Type B pancreatic cell (in vitro differentiated cells): Measurements from ENCODE around the gene DOHH. TPM values are rescaled to one million over a fixed set of nuclear protein-coding genes. Genes with fewer than 3 reads are reported as not detected.

Source experiments
- DNase-seq: peaks from one replicate; pipeline ENCODE4 v3.0.0; 2021; ENCODE audit warnings: mixed read lengths; ENCODE audit not compliant: unreplicated experiment; ENCODE audit errors: extremely low spot score
- H3K27ac Mint-ChIP-seq: 2 replicates; pipeline ENCODE4 v1.8.0; 2021; ENCODE audit warnings: mild to moderate bottlenecking, mixed read lengths
- H3K27me3 Mint-ChIP-seq: 2 replicates; pipeline ENCODE4 v1.8.0; 2021; ENCODE audit warnings: mixed read lengths
- H3K36me3 Mint-ChIP-seq: 2 replicates; pipeline ENCODE4 v1.8.0; 2021; ENCODE audit warnings: mixed read lengths
- H3K4me1 Mint-ChIP-seq: one replicate; pipeline ENCODE4 v1.8.0; 2021; ENCODE audit warnings: mixed read lengths; ENCODE audit not compliant: unreplicated experiment
- H3K4me3 Mint-ChIP-seq: 2 replicates; pipeline ENCODE4 v1.8.0; 2021; ENCODE audit warnings: mild to moderate bottlenecking, mixed read lengths
- H3K9me3 Mint-ChIP-seq: 2 replicates; pipeline ENCODE4 v1.8.0; 2021; ENCODE audit warnings: mixed read lengths
- total RNA-seq: library from RNA; stranded (reverse); gene quantifications from 2 replicates; pipeline ENCODE4 v1.2.1, GENCODE V29; 2021; ENCODE audit warnings: low replicate concordance
- TF ChIP-seq, protein P1 (sequence below): fragments of 200-600 bp; sonication (generic); conservative IDR thresholded peaks from 2 replicates; pipeline ENCODE4 v1.5.0; 2021; ENCODE audit warnings: antibody characterized with exemption, mild to moderate bottlenecking

DOHH gene
- total RNA-seq, 1 donor from 2014 or later, result 10.8 TPM

DNA sequence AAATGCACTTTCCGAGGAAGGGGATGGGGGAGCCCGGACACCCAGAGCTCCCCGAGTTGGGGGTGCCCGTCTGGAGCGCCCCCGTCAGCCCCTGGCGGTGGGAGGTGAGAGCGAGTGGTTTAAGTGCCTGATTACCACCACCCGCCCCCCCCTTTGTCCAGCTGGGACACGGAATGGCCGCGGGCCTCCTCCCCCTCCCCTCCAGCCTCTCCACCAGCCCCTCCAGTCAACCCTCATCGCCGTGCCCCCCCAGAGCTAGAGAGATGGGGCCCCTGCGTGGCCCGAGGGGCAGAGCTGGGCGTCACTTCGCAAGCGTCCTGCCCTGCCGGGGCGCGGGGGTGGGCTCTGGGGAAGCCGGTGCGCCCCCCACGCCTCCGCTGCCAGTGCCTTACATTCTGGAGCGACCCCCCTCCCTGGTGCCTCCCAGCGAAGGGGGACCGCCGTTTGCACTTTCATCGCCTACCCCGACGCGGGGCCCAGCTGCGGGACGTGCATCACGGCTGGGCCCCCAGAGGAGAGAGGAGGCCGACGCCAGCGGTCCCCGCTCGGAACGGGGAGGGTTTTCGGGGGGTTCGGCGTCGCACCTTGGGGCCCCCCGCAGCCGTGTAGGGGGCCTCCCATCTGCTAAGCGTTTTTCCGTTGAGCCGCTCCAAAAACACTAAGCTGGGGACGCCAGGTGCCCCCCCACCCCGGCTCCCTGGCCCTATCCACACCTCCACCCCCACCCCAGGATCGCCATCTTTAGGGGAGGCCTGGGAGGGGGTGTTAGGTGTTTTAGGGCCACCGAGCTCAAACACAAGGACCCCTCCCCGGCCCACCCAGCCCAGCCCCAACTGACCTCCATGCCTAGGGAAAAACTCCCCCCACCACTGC, 36.5 kb downstream of the DOHH start:
- DNase-seq, result no peak
- Mint-ChIP-seq H3K9me3 (no peaks in the 10 kb centered on the region), H3K27me3 (peaks cover 49% of the 10 kb centered on the region), H3K36me3 (peaks cover 5% of the 10 kb centered on the region), H3K27ac (no peak overlapping the region), H3K4me3 (no peak overlapping the region), H3K4me1 (peaks cover 5% of the 10 kb centered on the region)
- TF ChIP-seq, protein P1, sequence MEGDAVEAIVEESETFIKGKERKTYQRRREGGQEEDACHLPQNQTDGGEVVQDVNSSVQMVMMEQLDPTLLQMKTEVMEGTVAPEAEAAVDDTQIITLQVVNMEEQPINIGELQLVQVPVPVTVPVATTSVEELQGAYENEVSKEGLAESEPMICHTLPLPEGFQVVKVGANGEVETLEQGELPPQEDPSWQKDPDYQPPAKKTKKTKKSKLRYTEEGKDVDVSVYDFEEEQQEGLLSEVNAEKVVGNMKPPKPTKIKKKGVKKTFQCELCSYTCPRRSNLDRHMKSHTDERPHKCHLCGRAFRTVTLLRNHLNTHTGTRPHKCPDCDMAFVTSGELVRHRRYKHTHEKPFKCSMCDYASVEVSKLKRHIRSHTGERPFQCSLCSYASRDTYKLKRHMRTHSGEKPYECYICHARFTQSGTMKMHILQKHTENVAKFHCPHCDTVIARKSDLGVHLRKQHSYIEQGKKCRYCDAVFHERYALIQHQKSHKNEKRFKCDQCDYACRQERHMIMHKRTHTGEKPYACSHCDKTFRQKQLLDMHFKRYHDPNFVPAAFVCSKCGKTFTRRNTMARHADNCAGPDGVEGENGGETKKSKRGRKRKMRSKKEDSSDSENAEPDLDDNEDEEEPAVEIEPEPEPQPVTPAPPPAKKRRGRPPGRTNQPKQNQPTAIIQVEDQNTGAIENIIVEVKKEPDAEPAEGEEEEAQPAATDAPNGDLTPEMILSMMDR, result peak; percentile 46

DNA sequence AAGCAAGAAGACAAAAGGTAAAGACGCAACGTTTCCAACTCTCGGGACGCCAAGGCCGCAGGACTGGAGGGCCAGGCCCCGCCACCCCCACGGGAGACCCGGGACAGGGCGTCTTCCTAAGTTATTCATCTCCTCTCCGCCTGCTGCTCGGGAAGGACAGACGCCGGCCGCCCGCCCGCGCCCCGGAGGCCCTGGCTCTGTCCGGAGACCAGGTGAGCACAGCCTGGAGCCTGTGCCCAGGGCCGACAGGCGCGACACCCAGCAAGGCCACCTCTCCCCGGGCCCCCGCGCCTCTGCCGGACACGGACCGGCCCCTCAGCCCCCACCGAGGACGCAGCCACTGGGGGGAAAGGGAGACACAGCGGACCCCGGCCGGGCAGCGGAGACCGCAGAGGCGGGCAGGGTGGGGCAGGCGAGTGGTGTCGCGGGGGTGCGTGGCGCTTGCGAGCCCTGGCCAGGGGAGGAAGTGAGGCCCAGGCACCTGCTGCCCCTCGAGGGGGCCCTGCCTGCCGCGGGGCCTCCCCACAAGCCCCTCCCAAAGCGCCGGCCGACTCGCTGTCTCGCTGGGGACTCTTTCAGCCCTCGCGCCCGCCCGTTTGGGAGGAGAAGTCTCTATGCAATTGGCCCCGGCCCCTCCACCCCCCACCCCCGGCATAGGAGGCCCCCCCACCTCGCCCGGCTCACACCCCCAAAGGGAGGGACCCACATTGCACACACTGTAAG, 37.3 kb downstream of the DOHH start:
- TF ChIP-seq, protein P1, result no peak
- Mint-ChIP-seq H3K27ac (peak overlapping the region; percentile 20), H3K4me1 (peaks cover 5% of the 10 kb centered on the region), H3K4me3 (peak overlapping the region; percentile 47), H3K36me3 (peaks cover 5% of the 10 kb centered on the region), H3K27me3 (peaks cover 48% of the 10 kb centered on the region), H3K9me3 (no peaks in the 10 kb centered on the region)
- DNase-seq, result no peak

DNA sequence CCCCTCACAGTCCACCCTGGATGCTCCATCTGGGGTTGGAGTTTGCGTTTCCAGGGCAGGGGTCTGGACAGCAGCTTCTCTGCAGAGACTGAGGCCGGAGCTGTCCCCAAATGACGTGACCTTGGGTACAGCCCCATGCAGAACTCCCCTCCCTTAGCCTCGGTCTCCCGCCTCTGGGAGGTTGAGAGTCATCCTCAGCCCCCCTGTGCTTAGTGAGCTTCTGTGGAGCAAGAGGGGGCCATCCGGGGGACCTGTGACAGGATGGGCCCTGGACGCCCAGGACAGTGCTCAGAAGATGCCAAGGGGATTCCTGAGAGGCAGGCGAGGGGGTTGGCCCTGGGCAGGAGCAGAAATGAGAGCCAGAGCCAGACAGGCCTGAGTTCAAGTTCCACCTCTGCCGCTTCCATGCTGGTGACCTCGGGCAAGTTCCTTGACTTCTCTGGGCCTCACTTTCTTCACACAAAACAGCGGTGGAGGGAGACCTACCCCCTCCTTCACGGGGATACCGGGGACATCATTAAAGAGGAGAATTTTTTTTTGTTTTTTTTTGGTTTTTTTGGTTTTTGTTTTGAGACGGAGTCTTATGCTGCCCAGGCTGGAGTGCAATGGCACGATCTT, 40.4 kb downstream of the DOHH start:
- TF ChIP-seq, protein P1, result no peak
- Mint-ChIP-seq H3K9me3 (no peaks in the 10 kb centered on the region), H3K27me3 (peaks cover 33% of the 10 kb centered on the region), H3K36me3 (peaks cover 5% of the 10 kb centered on the region), H3K4me1 (peaks cover 10% of the 10 kb centered on the region), H3K4me3 (no peak overlapping the region), H3K27ac (no peak overlapping the region)
- no peak for DNase-seq

DNA sequence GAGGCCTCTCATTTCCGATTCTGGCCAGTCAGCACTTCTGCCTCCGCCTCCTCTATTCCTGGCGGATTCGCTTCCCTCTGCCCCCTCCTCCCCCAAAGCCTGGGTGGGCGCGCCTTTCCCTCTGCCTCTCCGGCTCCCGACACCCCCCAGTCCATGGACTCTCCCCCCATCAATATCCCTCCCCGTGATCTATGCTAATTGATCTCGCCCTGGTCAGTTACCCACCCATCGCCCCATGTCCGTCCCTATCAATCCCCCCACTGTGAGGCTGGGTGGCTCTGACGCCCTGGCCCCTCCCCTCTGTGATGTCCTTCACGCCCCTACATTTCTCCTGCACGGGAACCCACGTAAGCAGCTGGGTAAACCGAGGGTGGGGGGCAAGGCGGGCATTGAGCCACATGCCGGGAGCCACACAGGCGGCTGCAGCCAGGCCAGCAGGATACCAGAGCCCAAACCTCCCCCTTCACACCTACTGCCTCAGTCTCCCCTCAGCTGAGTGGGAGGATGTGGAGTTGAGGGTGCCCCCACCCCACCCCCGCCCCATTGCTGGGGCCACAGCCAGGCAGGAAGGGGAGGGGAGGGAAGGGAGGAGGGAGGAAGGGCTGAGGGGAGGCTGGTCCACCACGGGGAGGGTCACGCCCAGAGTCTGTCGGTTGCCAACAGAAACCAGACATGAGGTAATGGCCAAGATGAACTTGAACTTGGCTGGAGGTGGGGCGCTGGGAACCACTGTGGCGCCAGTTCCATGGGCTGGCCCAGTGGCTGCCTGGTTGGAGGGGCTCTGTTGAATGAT, 41.2 kb downstream of the DOHH start:
- Mint-ChIP-seq H3K4me3 (peak overlapping the region; percentile 45), H3K36me3 (peaks cover 5% of the 10 kb centered on the region), H3K9me3 (no peaks in the 10 kb centered on the region), H3K4me1 (peaks cover 10% of the 10 kb centered on the region), H3K27me3 (peaks cover 29% of the 10 kb centered on the region), H3K27ac (no peak overlapping the region)
- no peak for DNase-seq
- TF ChIP-seq, protein P1, result no peak
